Fibroblast of villous mesenchyme (primary cell): ENCODE data around the gene SEMA5A. TPM values are rescaled to one million over a fixed set of nuclear protein-coding genes. Genes with fewer than 3 reads are reported as not detected.

Experiments
- DNase-seq: peaks from one replicate; pipeline ENCODE4 v3.0.0-alpha.2; 2010; ENCODE audit warnings: low read depth
- H3K4me3 ChIP-seq: 2 replicates; pipeline ENCODE4 v1.5.1; 2011; ENCODE audit warnings: low read depth, mild to moderate bottlenecking, low read length
- CTCF ChIP-seq: IDR thresholded peaks from 2 replicates; pipeline ENCODE4 v1.5.1; 2012; ENCODE audit warnings: low read depth, mild to moderate bottlenecking, low read length; ENCODE audit not compliant: insufficient read depth
- total RNA-seq: library from RNA; depleted of rRNA; stranded (reverse); fragments of >200 nt; gene quantifications from 2 replicates; pipeline ENCODE4 v1.2.3, GENCODE V29; 2012

The SEMA5A gene
- total RNA-seq, 1 donor: 72.5 TPM

- no peak for DNase-seq
- TF ChIP-seq CTCF: no peak
- no peak overlapping the region for H3K4me3 ChIP-seq
Observed at GRCh38 chr5:9551567-9552537, 6.0 kb upstream of the SEMA5A start.

- H3K4me3 ChIP-seq: no peak overlapping the region
- no peak for TF ChIP-seq CTCF
- DNase-seq: no peak
Observed at GRCh38 chr5:9549941-9550340, 4.1 kb upstream of the SEMA5A start.

GRCh38 chr5:9547122-9547947 lies 1.5 kb upstream of the SEMA5A start:
- TF ChIP-seq CTCF: no peak
- peak overlapping the region; percentile 87 for H3K4me3 ChIP-seq
- DNase-seq: peak; percentile 83

GRCh38 chr5:9545136-9545991 lies 511 bp downstream of the SEMA5A start:
- peak overlapping the region; percentile 87 for H3K4me3 ChIP-seq
- TF ChIP-seq CTCF: no peak
- DNase-seq: no peak

GRCh38 chr5:9544502-9545135 lies 1.3 kb downstream of the SEMA5A start:
- TF ChIP-seq CTCF: peak; percentile 91
- peak; percentile 87 for DNase-seq
- H3K4me3 ChIP-seq: peak overlapping the region; percentile 87

GRCh38 chr5:9544056-9544455 lies 1.8 kb downstream of the SEMA5A start:
- DNase-seq: no peak
- no peak for TF ChIP-seq CTCF
- H3K4me3 ChIP-seq: peak overlapping the region; percentile 87
